Stimulated activated CD8-positive, alpha-beta memory T cell treated with anti-CD3 and anti-CD28 coated beads, Interleukin-2, amount 100 ng/mL, for 48 hours (primary cell): ENCODE measurements around the gene DPH1.

Source experiments
- DNase-seq, 2 donors: peaks; one replicate each; pipeline ENCODE4 v3.0.0-alpha.2; 2020; ENCODE audit warnings: low read depth in 2 of 2

Gene DPH1

GRCh38 chr17:2050300-2051060 is 20.5 kb downstream of the DPH1 start:
- peak in 1 of 2 donors; percentile 60 for DNase-seq

DNA sequence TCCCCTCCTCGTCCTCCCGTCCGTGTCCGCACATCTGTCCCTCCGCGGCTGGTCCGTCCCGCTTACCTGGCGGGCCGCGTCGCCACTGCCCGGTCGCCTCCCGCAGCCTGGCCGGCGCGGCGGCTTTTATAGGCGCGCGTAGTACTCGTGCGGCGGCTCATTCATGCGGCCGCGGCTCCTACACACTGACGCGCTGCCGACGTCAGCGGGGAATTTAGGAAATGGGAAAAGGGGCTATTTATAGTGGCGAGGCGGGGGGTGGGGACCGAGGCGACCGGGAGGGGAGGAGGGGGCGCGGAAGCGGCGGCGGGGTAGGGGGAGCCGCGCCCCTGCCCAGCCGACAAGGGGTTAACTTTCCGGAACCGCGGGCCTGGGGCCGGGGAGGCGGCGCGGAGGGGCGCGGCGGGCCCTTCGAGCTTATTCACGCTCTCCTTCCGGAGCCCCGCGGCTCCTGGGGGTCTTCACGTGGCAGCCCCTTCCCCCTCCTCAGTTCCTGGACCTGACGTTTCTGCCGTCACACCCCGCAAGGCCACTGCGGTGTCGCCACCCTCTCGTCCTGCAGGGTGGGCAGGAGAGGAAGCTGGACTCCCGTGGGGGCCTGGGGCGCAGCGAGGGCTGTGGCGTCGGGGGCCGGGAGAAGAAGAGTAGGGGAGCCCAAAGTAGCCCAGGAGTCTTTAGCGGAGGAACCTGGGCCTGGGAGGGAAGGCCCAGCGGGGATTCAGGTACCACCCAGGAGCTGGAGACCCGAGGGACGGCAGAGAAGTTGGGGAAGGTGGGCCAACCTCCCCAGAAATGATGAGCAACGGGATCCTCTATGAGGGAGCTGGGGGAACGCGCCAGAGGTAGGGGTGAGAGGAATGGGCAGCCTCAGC is 21.3 kb downstream of the DPH1 start:
- DNase-seq = no peak

GRCh38 chr17:2051933-2052559 is 22.1 kb downstream of the DPH1 start:
- no peak for DNase-seq

- peak; percentile 78 to 80 for DNase-seq
Measured at GRCh38 chr17:2053380-2054261, 23.7 kb downstream of the DPH1 start.

DNA sequence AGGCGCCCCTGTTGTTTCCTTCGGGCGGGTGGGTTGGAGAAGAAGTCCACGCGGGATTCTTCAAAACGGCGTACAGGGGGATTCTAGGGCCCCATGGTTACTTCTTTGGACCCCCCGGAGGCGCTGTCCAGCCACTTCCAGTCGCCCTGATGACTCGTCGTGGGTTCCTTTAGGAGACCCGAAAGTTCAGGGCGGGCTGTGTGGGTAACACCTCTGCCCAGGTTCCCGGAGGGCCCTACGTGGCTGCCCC is 24.2 kb downstream of the DPH1 start:
- no peak for DNase-seq

DNA sequence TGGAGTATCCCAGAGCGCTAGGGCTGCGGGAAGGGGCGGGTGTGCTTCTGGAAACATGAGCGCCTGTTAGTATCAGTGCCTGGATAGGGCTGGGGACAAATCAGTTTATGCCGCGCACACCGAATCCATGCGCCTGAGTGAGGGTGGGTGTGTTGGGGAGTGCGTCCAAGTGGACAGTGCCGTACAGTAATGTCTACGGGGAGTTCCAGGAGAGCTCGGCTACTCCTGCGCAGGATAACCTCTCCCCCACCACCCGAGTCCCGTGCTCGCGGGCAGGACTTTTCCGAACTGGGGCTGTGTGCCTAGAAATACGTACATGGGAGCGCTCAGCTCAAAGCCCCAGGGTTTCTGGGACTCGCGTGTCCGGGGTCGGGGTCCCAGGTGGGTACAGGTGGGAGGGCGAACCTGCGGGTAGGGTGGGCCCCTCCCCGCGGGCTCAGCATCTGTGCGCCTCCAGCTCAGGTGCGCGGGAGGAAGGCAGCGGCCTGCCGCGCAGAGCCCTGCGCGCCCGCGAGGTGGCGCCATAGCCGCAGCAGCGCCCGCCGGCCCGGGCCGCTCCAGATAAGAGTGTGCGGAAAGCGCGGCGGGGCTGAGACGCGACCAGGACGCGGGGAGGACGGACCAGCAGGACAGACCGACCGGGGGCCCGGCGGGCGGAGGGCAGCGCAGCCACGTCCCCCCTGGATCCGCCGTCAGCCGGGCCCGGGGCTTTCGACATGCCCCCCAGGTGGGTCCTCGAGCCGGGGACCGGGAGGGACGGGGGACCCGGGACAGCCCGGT is 24.7 kb downstream of the DPH1 start, which contains the start of gene HIC1:
TSS of gene HIC1 (plus strand) at position 592 of the 780 bp plus-strand sequence. CDS start 1,588 bp downstream, outside the sequence.
- DNase-seq = peak; percentile 70 to 76

- no peak for DNase-seq
Measured at GRCh38 chr17:2055292-2056205, 25.6 kb downstream of the DPH1 start.

GRCh38 chr17:2056206-2057174 is 26.5 kb downstream of the DPH1 start:
- no peak for DNase-seq

DNA sequence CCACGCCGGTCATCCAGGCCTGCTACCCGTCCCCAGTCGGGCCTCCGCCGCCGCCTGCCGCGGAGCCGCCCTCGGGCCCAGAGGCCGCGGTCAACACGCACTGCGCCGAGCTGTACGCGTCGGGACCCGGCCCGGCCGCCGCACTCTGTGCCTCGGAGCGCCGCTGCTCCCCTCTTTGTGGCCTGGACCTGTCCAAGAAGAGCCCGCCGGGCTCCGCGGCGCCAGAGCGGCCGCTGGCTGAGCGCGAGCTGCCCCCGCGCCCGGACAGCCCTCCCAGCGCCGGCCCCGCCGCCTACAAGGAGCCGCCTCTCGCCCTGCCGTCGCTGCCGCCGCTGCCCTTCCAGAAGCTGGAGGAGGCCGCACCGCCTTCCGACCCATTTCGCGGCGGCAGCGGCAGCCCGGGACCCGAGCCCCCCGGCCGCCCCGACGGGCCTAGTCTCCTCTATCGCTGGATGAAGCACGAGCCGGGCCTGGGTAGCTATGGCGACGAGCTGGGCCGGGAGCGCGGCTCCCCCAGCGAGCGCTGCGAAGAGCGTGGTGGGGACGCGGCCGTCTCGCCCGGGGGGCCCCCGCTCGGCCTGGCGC is 27.3 kb downstream of the DPH1 start:
- DNase-seq = no peak

GRCh38 chr17:2057760-2058585 is 28.0 kb downstream of the DPH1 start:
- DNase-seq = no peak

GRCh38 chr17:2058586-2059546 is 28.9 kb downstream of the DPH1 start:
- DNase-seq = peak in 1 of 2 donors; percentile 69

DNA sequence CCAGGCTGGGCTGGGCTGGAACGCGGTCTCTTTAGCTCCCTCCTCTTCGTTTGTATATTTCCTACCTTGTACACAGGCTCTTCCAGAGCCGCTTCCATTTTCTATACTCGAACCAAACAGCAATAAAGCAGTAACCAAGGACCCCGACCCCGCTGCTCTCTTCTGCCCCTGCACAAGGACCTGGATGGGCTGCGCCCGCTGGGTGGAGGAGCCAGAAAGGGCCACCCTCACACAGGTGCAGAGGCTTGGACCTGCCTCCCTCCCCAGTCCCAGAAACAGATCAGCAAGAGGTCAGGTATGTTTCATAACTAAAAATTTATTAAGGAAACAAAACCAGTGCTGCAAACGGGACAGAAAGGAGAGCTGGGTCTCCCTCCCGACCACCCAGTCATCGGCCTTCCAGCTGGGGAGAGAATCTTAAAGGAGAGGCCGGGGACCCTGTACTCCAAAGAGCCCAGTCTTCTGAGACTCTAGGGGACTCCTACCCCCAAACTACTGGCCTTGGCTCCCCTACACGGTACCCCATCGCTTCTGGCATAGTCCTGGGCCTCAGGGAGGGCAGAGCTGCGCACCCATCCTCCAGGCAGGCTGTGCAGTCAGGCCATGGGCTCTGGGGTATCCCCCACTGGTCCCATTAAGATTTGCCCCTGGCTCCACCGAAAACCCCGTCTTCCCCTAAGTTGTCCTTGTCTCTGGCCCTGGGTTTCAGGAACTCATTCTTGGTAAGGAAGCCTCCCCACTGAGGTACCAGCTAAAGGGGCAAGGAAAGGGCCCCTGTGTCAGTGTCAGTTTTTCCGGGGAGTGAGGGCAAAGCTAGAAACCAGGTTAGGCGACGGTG is 29.8 kb downstream of the DPH1 start:
- no peak for DNase-seq

GRCh38 chr17:2060385-2060658 is 30.4 kb downstream of the DPH1 start:
- no peak for DNase-seq

DNA sequence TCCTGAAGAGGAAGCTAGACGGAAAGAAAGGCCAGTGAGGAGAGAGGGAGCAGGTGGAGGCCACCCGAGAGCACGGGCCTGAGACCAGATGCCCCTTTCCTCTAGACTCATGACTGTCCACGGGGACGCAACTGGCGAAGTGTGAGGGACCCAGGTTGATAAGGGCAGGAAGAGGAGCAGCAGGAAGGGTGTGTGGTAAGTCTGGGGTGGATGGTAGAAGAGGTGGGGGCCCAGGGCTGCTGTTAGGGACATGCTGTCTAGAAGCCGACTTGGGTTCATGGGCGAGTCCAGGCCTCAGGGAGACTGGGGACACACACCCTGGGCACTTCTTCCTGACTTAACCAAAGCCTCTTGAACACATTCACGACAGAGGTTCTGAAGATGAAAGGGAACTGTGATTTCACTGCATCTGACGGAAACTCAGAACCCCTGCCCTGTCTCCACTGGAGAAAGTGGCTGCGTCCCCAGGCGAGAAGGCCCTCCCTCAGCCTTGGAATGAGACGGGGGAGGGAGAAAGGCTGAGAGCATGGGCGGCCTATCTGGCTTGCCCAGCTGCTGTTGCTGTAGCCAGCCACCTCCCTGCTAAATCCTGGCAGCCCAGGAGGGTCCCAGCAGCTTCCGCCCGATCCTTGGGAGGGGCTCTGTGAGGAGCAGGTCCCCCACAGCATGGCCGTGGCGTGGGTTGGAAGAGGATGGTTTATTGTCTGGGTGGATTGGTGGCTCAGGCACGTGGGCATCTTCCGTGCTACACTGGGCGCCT is 30.9 kb downstream of the DPH1 start:
- no peak for DNase-seq
